ENCODE results near the gene ATP6V0B. TPM values are rescaled to one million over a fixed set of nuclear protein-coding genes. Genes with fewer than 3 reads are reported as not detected.
A peak's percentile ranks its signal among the peaks of the same experiment; 100 is the strongest.

ATP6V0B gene
- total and polyA plus RNA-seq, 2 of the 13 experiments (the other 11 are each of a cell fraction or from before 2014, with no cell fraction given): 157 to 161 TPM

- BruUV-seq (replicated peaks): no TSS peak
- 91% methylated on average over 12 of the region's 12 CpGs for WGBS (ENCODE audit: low lambda C conversion rate)
- peaks cover 17 to 38% of the 10 kb centered on the region in 2 experiments; a peak in 4 of 5 replicates for H3K36me3 ChIP-seq (replicated peaks in 1 of 2; ENCODE audit: control insufficient read depth in 1 of 2, insufficient read depth in 2 of 2, low read length in 2 of 2)
- ChIA-PET CTCF (ENCODE audit: low intra/inter-chr PET ratio, low total read pairs) (no interaction called here), POLR2A (interaction anchor here (1.0 kb wide), 1 partner anchor 13 kb away, joined by 3 read pairs; the partner anchor contains the start of gene DPH2)
- H3K27ac ChIP-seq (ENCODE audit: extremely low read length, insufficient read depth, low read length): no peak overlapping the region
- in situ Hi-C loops (cut with HindIII; ENCODE audit: extremely low pct_ligation_motif_present, low pct_unique_long_range_greater_than_20kb): no loop called here
- 0 out of 2 replicates have a peak overlapping the region, but pooled peaks have one; percentile 3 for H3K4me2 ChIP-seq (ENCODE audit: low read depth, low read length)
- no peak overlapping the region for H3K4me3 ChIP-seq (replicated peaks in 1 of 3; ENCODE audit: insufficient read depth in 1 of 3, low read depth in 2 of 3, low read length in 3 of 3)
- ATAC-seq (no peak), FAIRE-seq (no peak), DNase-seq (ENCODE audit: low spot score) (no peak)
- peaks cover 30% of the 10 kb centered on the region for H3K79me2 ChIP-seq (ENCODE audit: insufficient read depth, low read length)
- no peak overlapping the region for H3K9ac ChIP-seq (ENCODE audit: insufficient read depth, low read depth, low read length)
- no peaks in the 10 kb centered on the region for H3K9me3 ChIP-seq (ENCODE audit: low read length)
- peaks cover 73% of the 10 kb centered on the region for H3K4me1 ChIP-seq (ENCODE audit: insufficient read depth, low read length)
- H3K27me3 ChIP-seq (ENCODE audit: control insufficient read depth in 1 of 2, insufficient read depth in 2 of 2, low read length in 2 of 2): no peaks in the 10 kb centered on the region
- no peak overlapping the region for H2AFZ ChIP-seq (ENCODE audit: low read length)
- intact Hi-C loops (cut with micrococcal nuclease; ENCODE audit: unreplicated experiment): no loop called here
- H4K20me1 ChIP-seq (ENCODE audit: insufficient read depth, low read length): no peaks in the 10 kb centered on the region
- TF ChIP-seq CHD4 (IDR thresholded peaks at IDR 0.05; ENCODE audit: borderline replicate concordance, low read length) (no peak), LRRFIP1 (CRISPR knock-in tag; conservative IDR thresholded peaks at IDR 0.05) (no peak), ZNF12 (CRISPR knock-in tag; IDR thresholded peaks at IDR 0.05) (no peak), RBAK (CRISPR knock-in tag; IDR thresholded peaks at IDR 0.05) (no peak), AHR (CRISPR knock-in tag; IDR thresholded peaks at IDR 0.05) (no peak), ZNF512B (CRISPR knock-in tag; IDR thresholded peaks at IDR 0.05; ENCODE audit: borderline replicate concordance) (no peak), EEA1 (CRISPR knock-in tag; IDR thresholded peaks at IDR 0.05; ENCODE audit: borderline replicate concordance) (no peak), PHF21A (CRISPR knock-in tag; IDR thresholded peaks at IDR 0.05) (no peak), AGO2 (optimal IDR thresholded peaks at IDR 0.05; ENCODE audit: low read depth, low read length) (no peak), ELK4 (CRISPR knock-in tag; IDR thresholded peaks at IDR 0.05; ENCODE audit: borderline replicate concordance) (no peak), MED13 (CRISPR knock-in tag; IDR thresholded peaks at IDR 0.05) (no peak), SMAD3 (CRISPR knock-in tag; IDR thresholded peaks at IDR 0.05) (no peak), ZNF678 (CRISPR knock-in tag; IDR thresholded peaks at IDR 0.05) (no peak), ZSCAN20 (CRISPR knock-in tag; IDR thresholded peaks at IDR 0.05; ENCODE audit: borderline replicate concordance) (no peak), NFE2 (CRISPR knock-in tag; IDR thresholded peaks at IDR 0.05) (no peak), TMF1 (CRISPR knock-in tag; IDR thresholded peaks at IDR 0.05; ENCODE audit: low read depth) (no peak), ZNF354B (CRISPR knock-in tag; IDR thresholded peaks at IDR 0.05) (no peak), ATF3 (CRISPR knock-in tag; IDR thresholded peaks at IDR 0.05) (no peak), ZNF766 (CRISPR knock-in tag; IDR thresholded peaks at IDR 0.05; ENCODE audit: borderline replicate concordance) (no peak)
Observed at GRCh38 chr1:43983253-43983899, 8.6 kb downstream of the ATP6V0B start.

Measured in HepG2 (cell line).